PC-3 (cell line): ENCODE measurements around the gene FHIP2A. TPM values are rescaled to one million over a fixed set of nuclear protein-coding genes. Genes with fewer than 3 reads are reported as not detected.
A peak's percentile ranks its signal among the peaks of the same experiment; 100 is the strongest.

Experiments used
- ATAC-seq: fragments of 200-7000 bp; cut with Tn5 transposase; 2 replicates; pipeline ENCODE4 v1.9.1; 2020; ENCODE audit warnings: mild to moderate bottlenecking, moderate library complexity
- BruUV-seq: library from RNA; stranded (reverse); fragments of 400-500 nt; replicated peaks from 2 replicates; lab custom pipeline; 2021; lab: Mats Ljungman, UMichigan
- CTCF ChIA-PET: fragments of 300-600 bp; sonication (Branson Sonifier 250); formaldehyde crosslinking; loops from one replicate; lab custom pipeline; 2022; ENCODE audit warnings: antibody characterized with exemption; lab: Charles Lee
- POLR2A ChIA-PET: fragments of 300-600 bp; sonication (Branson Sonifier 250); formaldehyde crosslinking; loops from one replicate; lab custom pipeline; 2022; ENCODE audit warnings: antibody characterized with exemption; ENCODE audit not compliant: unreplicated experiment; lab: Charles Lee
- DNase-seq: peaks from one replicate; pipeline ENCODE4 v3.0.0-alpha.2; 2015
- H2AFZ ChIP-seq: fragments of 300-600 bp; sonication (generic); 2 replicates; pipeline ENCODE4 v1.6.0; 2016; ENCODE audit warnings: antibody characterized with exemption, low read length
- H3F3A ChIP-seq: fragments of 300-600 bp; sonication (generic); one replicate; pipeline ENCODE4 v1.6.0; 2017; ENCODE audit warnings: antibody characterized with exemption, low read length, control low read depth, mild to moderate bottlenecking; ENCODE audit not compliant: unreplicated experiment
- H3K27ac ChIP-seq: fragments of 300-600 bp; sonication (generic); 2 replicates; pipeline ENCODE4 v1.5.1; 2016; ENCODE audit warnings: mild to moderate bottlenecking, low read length
- H3K27me3 ChIP-seq: fragments of 300-600 bp; sonication (generic); 2 replicates; pipeline ENCODE4 v1.6.1; 2016; ENCODE audit warnings: low read length, mixed read lengths
- H3K36me3 ChIP-seq: fragments of 300-600 bp; sonication (generic); 2 replicates; pipeline ENCODE4 v1.6.1; 2016; ENCODE audit warnings: low read depth, mixed run types, low read length, mixed read lengths
- H3K4me1 ChIP-seq: fragments of 300-600 bp; sonication (generic); 2 replicates; pipeline ENCODE4 v1.5.1; 2016; ENCODE audit warnings: low read length; ENCODE audit not compliant: insufficient read depth
- H3K4me2 ChIP-seq: fragments of 300-600 bp; sonication (generic); 2 replicates; pipeline ENCODE4 v1.6.0; 2016; ENCODE audit warnings: low read length
- H3K4me3 ChIP-seq: fragments of 300-600 bp; sonication (generic); 2 replicates; pipeline ENCODE4 v1.5.1; 2016; ENCODE audit warnings: mild to moderate bottlenecking, low read length, mixed read lengths
- H3K79me2 ChIP-seq: fragments of 300-600 bp; sonication (generic); 2 replicates; pipeline ENCODE4 v1.6.1; 2017; ENCODE audit warnings: low read length, mixed read lengths
- H3K9ac ChIP-seq: fragments of 300-600 bp; sonication (generic); 2 replicates; pipeline ENCODE4 v1.6.0; 2016; ENCODE audit warnings: mild to moderate bottlenecking, low read length
- H3K9me2 ChIP-seq: fragments of 300-600 bp; sonication (generic); replicated peaks from 2 replicates; pipeline ENCODE4 v1.6.1; 2016; ENCODE audit warnings: mixed run types, low read length, mixed read lengths
- H3K9me3 ChIP-seq: fragments of 300-600 bp; sonication (generic); 2 replicates; pipeline ENCODE4 v1.6.1; 2016; ENCODE audit warnings: low read length, mixed read lengths
- H4K20me1 ChIP-seq: fragments of 300-600 bp; sonication (generic); 2 replicates; pipeline ENCODE4 v1.6.1; 2016; ENCODE audit warnings: low read length, mixed read lengths
- EZH2 ChIP-seq: fragments of 300-600 bp; sonication (generic); IDR thresholded peaks from one replicate; pipeline ENCODE4 v1.6.1; 2017; ENCODE audit warnings: antibody characterized with exemption, mild to moderate bottlenecking, low read length; ENCODE audit not compliant: unreplicated experiment
- EZH2phosphoT487 ChIP-seq: fragments of 300-600 bp; sonication (generic); IDR thresholded peaks from 2 replicates; pipeline ENCODE4 v1.6.1; 2018; ENCODE audit warnings: mild to moderate bottlenecking, antibody characterized with exemption, low read length, borderline replicate concordance
- intact Hi-C: fragments of 100-400 bp; cut with micrococcal nuclease; formaldehyde crosslinking; loops from 2 replicates; pipeline ENCODE4 v1.9.0; 2023
- total RNA-seq: library from RNA; depleted of rRNA; stranded (reverse); fragments of >200 nt; gene quantifications from 2 replicates; pipeline ENCODE4 v1.2.3, GENCODE V29; 2014
- TF ChIP-seq, protein P1 (sequence below): fragments of 300-600 bp; sonication (generic); conservative IDR thresholded peaks from 2 replicates; pipeline ENCODE4 v1.5.1; 2017; ENCODE audit warnings: antibody characterized with exemption, low read depth, mild to moderate bottlenecking, low read length

Gene FHIP2A
- total RNA-seq, 1 experiment from 2014 or later = 3.7 TPM

DNA sequence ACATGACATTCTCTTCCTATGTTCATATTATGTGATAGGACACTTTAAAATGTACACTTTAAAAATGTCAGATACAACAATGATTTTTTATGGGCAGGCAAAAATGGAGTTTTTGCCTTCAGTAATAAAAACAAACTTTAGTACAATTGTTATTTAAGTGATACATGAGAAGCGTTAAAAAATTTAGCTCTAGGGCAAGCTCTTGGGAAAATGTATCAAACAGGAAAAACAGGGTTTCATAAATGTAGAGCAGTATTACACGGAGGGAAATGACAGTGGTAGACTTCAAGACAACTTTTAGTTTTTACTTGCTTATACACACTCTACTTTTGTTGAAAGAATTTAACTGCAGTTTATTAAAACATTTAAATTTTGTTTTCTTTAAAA lies 1.5 kb downstream of the FHIP2A start:
- no peak for TF ChIP-seq EZH2
- TF ChIP-seq EZH2phosphoT487 = no peak
- TF ChIP-seq, protein P1, sequence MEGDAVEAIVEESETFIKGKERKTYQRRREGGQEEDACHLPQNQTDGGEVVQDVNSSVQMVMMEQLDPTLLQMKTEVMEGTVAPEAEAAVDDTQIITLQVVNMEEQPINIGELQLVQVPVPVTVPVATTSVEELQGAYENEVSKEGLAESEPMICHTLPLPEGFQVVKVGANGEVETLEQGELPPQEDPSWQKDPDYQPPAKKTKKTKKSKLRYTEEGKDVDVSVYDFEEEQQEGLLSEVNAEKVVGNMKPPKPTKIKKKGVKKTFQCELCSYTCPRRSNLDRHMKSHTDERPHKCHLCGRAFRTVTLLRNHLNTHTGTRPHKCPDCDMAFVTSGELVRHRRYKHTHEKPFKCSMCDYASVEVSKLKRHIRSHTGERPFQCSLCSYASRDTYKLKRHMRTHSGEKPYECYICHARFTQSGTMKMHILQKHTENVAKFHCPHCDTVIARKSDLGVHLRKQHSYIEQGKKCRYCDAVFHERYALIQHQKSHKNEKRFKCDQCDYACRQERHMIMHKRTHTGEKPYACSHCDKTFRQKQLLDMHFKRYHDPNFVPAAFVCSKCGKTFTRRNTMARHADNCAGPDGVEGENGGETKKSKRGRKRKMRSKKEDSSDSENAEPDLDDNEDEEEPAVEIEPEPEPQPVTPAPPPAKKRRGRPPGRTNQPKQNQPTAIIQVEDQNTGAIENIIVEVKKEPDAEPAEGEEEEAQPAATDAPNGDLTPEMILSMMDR = no peak
- no peaks in the 10 kb centered on the region for H3K9me2 ChIP-seq
- H3K27me3 ChIP-seq = no peaks in the 10 kb centered on the region
- no peaks in the 10 kb centered on the region for H3F3A ChIP-seq
- peak overlapping the region; percentile 79 for H3K27ac ChIP-seq
- DNase-seq (peak; percentile 80), ATAC-seq (no peak)
- CTCF ChIA-PET = no interaction called here
- POLR2A ChIA-PET = no interaction called here
- peak overlapping the region; percentile 74; the same call in 1 of the 2 replicates for H2AFZ ChIP-seq
- no peaks in the 10 kb centered on the region for H3K36me3 ChIP-seq
- peaks cover 25% of the 10 kb centered on the region for H3K4me1 ChIP-seq
- H3K79me2 ChIP-seq = peaks cover 53% of the 10 kb centered on the region
- peak overlapping the region; percentile 96 for H3K4me2 ChIP-seq
- no peaks in the 10 kb centered on the region for H4K20me1 ChIP-seq
- H3K4me3 ChIP-seq = peak overlapping the region; percentile 99
- BruUV-seq = TSS peak; percentile 50
- H3K9me3 ChIP-seq = no peaks in the 10 kb centered on the region
- H3K9ac ChIP-seq = peak overlapping the region; percentile 88
- intact Hi-C loops = loop anchor here (5.0 kb wide), 1 partner anchor 34 kb away; no protein-coding TSS in a partner anchor

DNA sequence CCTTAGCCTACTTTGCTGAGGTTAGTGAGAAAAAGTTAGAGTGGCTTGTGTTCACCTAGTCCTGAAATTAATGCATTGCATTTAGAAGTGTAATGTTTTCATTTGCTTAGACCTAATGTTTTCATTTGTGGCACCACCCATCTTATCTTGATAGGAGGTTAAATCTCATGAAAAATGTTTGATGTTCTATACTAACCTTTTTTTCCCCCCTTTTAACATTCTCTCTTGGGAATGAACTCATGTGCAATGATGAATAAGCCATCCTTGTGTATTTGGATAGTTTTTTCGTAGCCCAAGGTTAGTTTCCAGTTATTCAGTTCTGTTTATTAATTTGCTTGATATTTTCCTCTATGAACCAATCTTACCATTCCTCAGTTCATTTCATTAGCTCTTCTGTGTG lies 2.8 kb downstream of the FHIP2A start:
- POLR2A ChIA-PET = no interaction called here
- no peak overlapping the region for H3K9ac ChIP-seq
- no peaks in the 10 kb centered on the region for H4K20me1 ChIP-seq
- ATAC-seq (no peak), DNase-seq (no peak)
- peaks cover 64% of the 10 kb centered on the region for H3K79me2 ChIP-seq
- H2AFZ ChIP-seq = no peak overlapping the region
- H3K9me2 ChIP-seq = no peaks in the 10 kb centered on the region
- H3K4me3 ChIP-seq = no peak overlapping the region
- no TSS peak for BruUV-seq
- no peaks in the 10 kb centered on the region for H3F3A ChIP-seq
- CTCF ChIA-PET = no interaction called here
- H3K36me3 ChIP-seq = no peaks in the 10 kb centered on the region
- H3K9me3 ChIP-seq = no peaks in the 10 kb centered on the region
- H3K4me1 ChIP-seq = peaks cover 28% of the 10 kb centered on the region
- peak overlapping the region; percentile 96; the same call in 1 of the 2 replicates for H3K4me2 ChIP-seq
- no peaks in the 10 kb centered on the region for H3K27me3 ChIP-seq
- no peak for TF ChIP-seq EZH2
- TF ChIP-seq, protein P1 = no peak
- TF ChIP-seq EZH2phosphoT487 = no peak
- intact Hi-C loops = loop anchor here (5.0 kb wide), 1 partner anchor 33 kb away; no protein-coding TSS in a partner anchor
- no peak overlapping the region for H3K27ac ChIP-seq

DNA sequence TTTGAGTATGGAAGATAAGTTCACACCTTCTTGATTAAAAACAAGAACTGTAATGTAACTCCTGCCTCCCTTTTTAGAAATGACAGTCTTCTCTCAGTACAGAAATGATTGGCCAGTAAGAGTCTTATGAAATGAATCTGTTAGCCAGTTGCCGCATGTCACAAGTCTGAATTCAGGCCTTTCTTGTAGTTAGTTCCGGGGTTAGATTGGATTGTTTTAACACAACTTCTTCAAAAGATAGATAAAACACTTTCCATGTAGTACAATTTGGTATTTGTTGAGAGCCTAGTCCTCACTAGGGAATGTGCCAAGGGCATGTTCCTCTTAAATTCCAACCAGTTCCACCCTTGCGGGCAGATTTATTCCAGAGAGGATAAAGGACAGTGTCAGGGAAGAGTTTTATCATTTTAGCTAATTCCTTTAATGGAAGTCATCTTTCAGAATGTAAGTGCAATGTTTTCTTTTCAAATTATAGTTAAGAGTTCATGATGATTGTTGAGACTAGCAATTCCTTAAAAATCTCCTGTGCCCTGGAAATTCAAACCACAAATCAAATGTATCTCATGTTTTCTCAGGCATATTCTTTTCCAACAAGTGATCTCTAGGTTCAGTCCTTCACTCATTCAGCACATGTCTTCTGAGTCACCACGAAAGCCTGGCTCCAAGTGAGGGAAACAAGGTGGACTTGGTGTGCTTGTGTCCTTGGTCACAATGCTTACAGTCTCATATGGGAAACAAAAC lies 4.1 kb downstream of the FHIP2A start:
- no peak for ATAC-seq
- H3K4me2 ChIP-seq = no peak overlapping the region

More for the DNA sequence above, 4.1 kb downstream of the FHIP2A start:
- peaks cover 23% of the 10 kb centered on the region for H3K4me1 ChIP-seq
- intact Hi-C loops = no loop called here
- H3K9me3 ChIP-seq = no peaks in the 10 kb centered on the region
- H3K27ac ChIP-seq = no peak overlapping the region
- no TSS peak for BruUV-seq
- no peak overlapping the region for H3K9ac ChIP-seq
- no peak for TF ChIP-seq EZH2phosphoT487
- no peak for TF ChIP-seq EZH2
- TF ChIP-seq, protein P1 = no peak
- peaks cover 76% of the 10 kb centered on the region for H3K79me2 ChIP-seq
- no peak overlapping the region for H3K4me3 ChIP-seq
- H3K9me2 ChIP-seq = no peaks in the 10 kb centered on the region
- no peaks in the 10 kb centered on the region for H3K36me3 ChIP-seq
- ChIA-PET CTCF (no interaction called here), POLR2A (no interaction called here)
- H3K27me3 ChIP-seq = no peaks in the 10 kb centered on the region
- no peaks in the 10 kb centered on the region for H3F3A ChIP-seq
- H4K20me1 ChIP-seq = no peaks in the 10 kb centered on the region
- no peak overlapping the region for H2AFZ ChIP-seq
- peak; percentile 19 for DNase-seq
